Measurements from ENCODE around the gene CITED1. TPM values are rescaled to one million over a fixed set of nuclear protein-coding genes. Genes with fewer than 3 reads are reported as not detected.

Gene CITED1
- total RNA-seq, 1 experiment from 2014 or later, result 1.1 TPM

DNA sequence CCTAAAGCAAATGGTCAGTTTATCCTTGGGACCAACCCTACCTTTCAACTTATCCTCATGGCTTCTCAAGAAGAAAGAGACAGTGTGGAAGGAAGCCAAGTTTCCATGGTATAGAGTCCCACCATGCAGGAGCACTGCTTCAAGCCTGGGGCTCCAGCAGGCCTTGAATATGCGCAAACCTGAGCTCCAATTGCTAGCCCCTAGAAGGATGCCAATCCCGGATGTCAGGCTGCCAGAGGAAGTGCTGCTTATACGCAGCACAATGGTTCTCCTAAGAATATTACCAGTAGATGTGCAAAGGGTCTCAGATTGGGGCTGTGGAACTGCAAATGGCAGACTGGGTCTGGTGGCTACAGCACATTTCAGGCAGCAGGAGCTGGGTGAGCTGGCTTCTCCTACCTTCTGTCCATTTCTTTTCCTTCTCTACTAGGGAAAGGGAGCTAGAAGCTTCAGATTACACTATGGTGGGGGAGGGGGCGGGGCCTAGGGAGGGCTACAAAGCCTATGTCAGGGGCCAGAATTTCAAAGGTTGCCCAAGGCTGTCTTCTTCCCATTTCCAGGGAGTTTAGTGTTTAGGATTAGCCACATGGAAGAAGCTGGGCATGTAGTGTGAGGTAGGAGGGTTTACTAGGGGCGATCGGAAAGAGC lies 40.7 kb upstream of the CITED1 start:
- Histone ChIP-seq H3K23me2 (ENCODE audit: insufficient read length, low read depth, low read length, poor library complexity, severe bottlenecking) (no peaks in the 10 kb centered on the region), H2AK5ac (ENCODE audit: insufficient read length, low read length) (no peak overlapping the region), H3T11ph (ENCODE audit: low read length) (no peak overlapping the region), H3K9ac (ENCODE audit: extremely low read depth, insufficient read length, low read length) (no peak overlapping the region), H3K23ac (ENCODE audit: insufficient read length, low read depth, low read length) (no peak overlapping the region), H4K8ac (replicated peaks; ENCODE audit: insufficient read length, low read depth, low read length) (no peak overlapping the region), H3K79me1 (ENCODE audit: insufficient read depth, low read depth, low read length, poor library complexity, severe bottlenecking) (no peaks in the 10 kb centered on the region), H3K4me2 (ENCODE audit: insufficient read depth, insufficient read length, low read length) (peak overlapping the region; percentile 3), H3K18ac (ENCODE audit: insufficient read length, low read depth, low read length) (no peak overlapping the region), H4K91ac (ENCODE audit: insufficient read length, low read depth, low read length) (no peak overlapping the region), H2BK20ac (ENCODE audit: low read depth, low read length, poor library complexity, severe bottlenecking) (no peak overlapping the region), H4K20me1 (ENCODE audit: control insufficient read depth, insufficient read depth, insufficient read length) (no peaks in the 10 kb centered on the region), H2BK120ac (ENCODE audit: low read depth, low read length, poor library complexity, severe bottlenecking) (no peak overlapping the region), H3K4me1 (ENCODE audit: insufficient read depth, low read length) (peaks cover 6% of the 10 kb centered on the region; the same call in 1 of the 2 replicates), H2BK5ac (ENCODE audit: insufficient read length, low read length) (no peak overlapping the region), H4K5ac (ENCODE audit: insufficient read length, low read depth, low read length) (no peak overlapping the region), H3K27me3 (ENCODE audit: insufficient read depth, low read length) (no peaks in the 10 kb centered on the region), H3K79me2 (ENCODE audit: insufficient read depth, low read length) (no peaks in the 10 kb centered on the region), H3K14ac (ENCODE audit: insufficient read depth, low read length) (no peak overlapping the region), H2AFZ (ENCODE audit: low read length) (no peak overlapping the region), H3K27ac (ENCODE audit: insufficient read length, low read depth, low read length) (no peak overlapping the region), H3K4ac (ENCODE audit: low read depth, low read length) (no peak overlapping the region), H2BK15ac (ENCODE audit: low read depth, low read length) (no peak overlapping the region), H2BK12ac (ENCODE audit: insufficient read length, low read depth, low read length) (no peak overlapping the region), H3K9me3 (ENCODE audit: control insufficient read depth, low read depth, low read length) (peaks cover 26% of the 10 kb centered on the region), H3K56ac (ENCODE audit: insufficient read length, low read depth, low read length) (no peak overlapping the region)
- no peak overlapping the region for H3K27ac Mint-ChIP-seq
- DNase-seq, result peak; percentile 53
- H3K9me3 Mint-ChIP-seq, result peaks cover 61 to 67% of the 10 kb centered on the region in 2 experiments
- H3K4me3 Mint-ChIP-seq, result no peak overlapping the region; a peak in 1 of 5 replicates
- WGBS (ENCODE audit: extremely low coverage, insufficient read length, low lambda C conversion rate), result no CpG with 5 or more reads among the region's 6 CpGs
- no peaks in the 10 kb centered on the region; the same call in 1 of the 2 replicates for H3K27me3 Mint-ChIP-seq (ENCODE audit: low read depth)
- TF ChIP-seq, protein P1, sequence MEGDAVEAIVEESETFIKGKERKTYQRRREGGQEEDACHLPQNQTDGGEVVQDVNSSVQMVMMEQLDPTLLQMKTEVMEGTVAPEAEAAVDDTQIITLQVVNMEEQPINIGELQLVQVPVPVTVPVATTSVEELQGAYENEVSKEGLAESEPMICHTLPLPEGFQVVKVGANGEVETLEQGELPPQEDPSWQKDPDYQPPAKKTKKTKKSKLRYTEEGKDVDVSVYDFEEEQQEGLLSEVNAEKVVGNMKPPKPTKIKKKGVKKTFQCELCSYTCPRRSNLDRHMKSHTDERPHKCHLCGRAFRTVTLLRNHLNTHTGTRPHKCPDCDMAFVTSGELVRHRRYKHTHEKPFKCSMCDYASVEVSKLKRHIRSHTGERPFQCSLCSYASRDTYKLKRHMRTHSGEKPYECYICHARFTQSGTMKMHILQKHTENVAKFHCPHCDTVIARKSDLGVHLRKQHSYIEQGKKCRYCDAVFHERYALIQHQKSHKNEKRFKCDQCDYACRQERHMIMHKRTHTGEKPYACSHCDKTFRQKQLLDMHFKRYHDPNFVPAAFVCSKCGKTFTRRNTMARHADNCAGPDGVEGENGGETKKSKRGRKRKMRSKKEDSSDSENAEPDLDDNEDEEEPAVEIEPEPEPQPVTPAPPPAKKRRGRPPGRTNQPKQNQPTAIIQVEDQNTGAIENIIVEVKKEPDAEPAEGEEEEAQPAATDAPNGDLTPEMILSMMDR (conservative IDR thresholded peaks at IDR 0.05), result no peak
- peaks cover 15 to 16% of the 10 kb centered on the region in 2 experiments for H3K4me1 Mint-ChIP-seq
- peaks cover 4 to 12% (median 7%) of the 10 kb centered on the region in 3 experiments; a peak in 5 of 7 replicates for H3K36me3 Mint-ChIP-seq (ENCODE audit: insufficient read depth in 1 of 3, low read depth in 3 of 3)
